Neuronal stem cell (in vitro differentiated cells): ENCODE results near the gene SMIM43.
"Not testable (repeated sequence)": the region's sequence is repeated elsewhere in the genome, so short reads cannot be mapped to it uniquely, and the experiment has no call there.

Experiments
- DNase-seq: peaks from one replicate; pipeline ENCODE4 v3.0.0-alpha.2; 2013; ENCODE audit warnings: low spot score
- H2AFZ ChIP-seq: one replicate; pipeline ENCODE4 v1.6.1; 2013; ENCODE audit warnings: mild to moderate bottlenecking, low read length, inconsistent platforms
- H2AK5ac ChIP-seq: 2 replicates; pipeline ENCODE4 v1.6.1; 2013; ENCODE audit warnings: low read depth, mild to moderate bottlenecking, inconsistent platforms, low read length, moderate library complexity, mixed read lengths
- H2BK120ac ChIP-seq: 2 replicates; pipeline ENCODE4 v1.6.1; 2013; ENCODE audit warnings: low read depth, mild to moderate bottlenecking, inconsistent platforms, low read length, moderate library complexity, mixed read lengths
- H2BK12ac ChIP-seq: one replicate; pipeline ENCODE4 v1.6.1; 2013; ENCODE audit warnings: low read length, inconsistent platforms
- H2BK15ac ChIP-seq: 2 replicates; pipeline ENCODE4 v1.6.1; 2013; ENCODE audit warnings: mild to moderate bottlenecking, low read length, inconsistent platforms, mixed read lengths
- H2BK5ac ChIP-seq: one replicate; pipeline ENCODE4 v1.6.1; 2013; ENCODE audit warnings: inconsistent platforms, mild to moderate bottlenecking, low read length, moderate library complexity
- H3K14ac ChIP-seq: one replicate; pipeline ENCODE4 v1.6.1; 2013; ENCODE audit warnings: low read length, inconsistent platforms
- H3K18ac ChIP-seq: 2 replicates; pipeline ENCODE4 v1.6.1; 2013; ENCODE audit warnings: low read length, inconsistent platforms
- H3K23ac ChIP-seq: 2 replicates; pipeline ENCODE4 v1.6.1; 2013; ENCODE audit warnings: low read depth, mild to moderate bottlenecking, mixed read lengths, low read length, inconsistent platforms; ENCODE audit not compliant: poor library complexity
- H3K27ac ChIP-seq: replicated peaks from 3 replicates; pipeline ENCODE4 v1.5.1; 2013; ENCODE audit warnings: low read length, inconsistent platforms
- H3K27me3 ChIP-seq, 3 experiments: 2 replicates each; pipeline ENCODE4 v1.6.1; 2013; ENCODE audit warnings: low read length in 3 of 3, mild to moderate bottlenecking in 2 of 3, inconsistent platforms in 1 of 3, low read depth in 1 of 3, mixed read lengths in 1 of 3, moderate library complexity in 1 of 3; ENCODE audit not compliant: control insufficient read depth in 3 of 3, insufficient read depth in 3 of 3
- H3K36me3 ChIP-seq, 2 donors: replicated peaks in 1 of 2; 2 replicates each; pipeline ENCODE4 v1.6.1; 2013; ENCODE audit warnings: low read length in 2 of 2; ENCODE audit not compliant: control insufficient read depth in 2 of 2, insufficient read depth in 2 of 2
- H3K4ac ChIP-seq: 2 replicates; pipeline ENCODE4 v1.6.1; 2013; ENCODE audit warnings: inconsistent platforms, mild to moderate bottlenecking, low read length, moderate library complexity
- H3K4me1 ChIP-seq, 2 donors: 1 replicate in 1 of 2; 2 replicates in 1 of 2; pipeline ENCODE4 v1.6.1; 2013; ENCODE audit warnings: low read length in 2 of 2, low read depth in 1 of 2; ENCODE audit not compliant: control insufficient read depth in 2 of 2, insufficient read depth in 1 of 2
- H3K4me2 ChIP-seq: one replicate; pipeline ENCODE4 v1.6.1; 2013; ENCODE audit warnings: mild to moderate bottlenecking, low read length, inconsistent platforms; ENCODE audit not compliant: insufficient read depth, poor library complexity, severe bottlenecking
- H3K4me3 ChIP-seq, 2 donors: 2 replicates each; pipeline ENCODE4 v1.5.1; 2013; ENCODE audit warnings: low read length in 2 of 2, mild to moderate bottlenecking in 2 of 2, inconsistent platforms in 1 of 2, moderate library complexity in 1 of 2
- H3K79me1 ChIP-seq: one replicate; pipeline ENCODE4 v1.6.1; 2013; ENCODE audit warnings: low read depth, mild to moderate bottlenecking, inconsistent platforms, low read length, moderate library complexity
- H3K9ac ChIP-seq: one replicate; pipeline ENCODE4 v1.6.1; 2013; ENCODE audit warnings: mild to moderate bottlenecking, low read depth, low read length, inconsistent platforms; ENCODE audit not compliant: poor library complexity
- H3K9me3 ChIP-seq, 2 donors: replicated peaks in 1 of 2; 2 replicates each; pipeline versions ENCODE3 to v1.6.1; 2013; ENCODE audit warnings: low read length in 2 of 2, mild to moderate bottlenecking in 2 of 2, inconsistent platforms in 1 of 2, low read depth in 1 of 2, mixed read lengths in 1 of 2, moderate library complexity in 1 of 2; ENCODE audit not compliant: control insufficient read depth in 2 of 2, insufficient read depth in 1 of 2
- H4K8ac ChIP-seq: one replicate; pipeline ENCODE4 v1.6.1; 2013; ENCODE audit warnings: low read depth, mild to moderate bottlenecking, inconsistent platforms, low read length, moderate library complexity
- H4K91ac ChIP-seq: one replicate; pipeline ENCODE4 v1.6.1; 2013; ENCODE audit warnings: low read length, low read depth, mild to moderate bottlenecking, inconsistent platforms; ENCODE audit not compliant: poor library complexity
- WGBS, 2 donors: extraction: QIAGEN DNeasy Blood & Tissue Kit; methylation state at CpG; one replicate each; pipeline ENCODE4 v1.1.7; 2013; ENCODE audit warnings: missing lambda C conversion rate in 2 of 2, mixed read lengths in 1 of 2; ENCODE audit not compliant: insufficient read length in 2 of 2, insufficient replicate concordance in 1 of 2; ENCODE audit errors: extremely low coverage in 2 of 2; 5-methylcytosine and 5-hydroxymethylcytosine counted together

Gene SMIM43

DNA sequence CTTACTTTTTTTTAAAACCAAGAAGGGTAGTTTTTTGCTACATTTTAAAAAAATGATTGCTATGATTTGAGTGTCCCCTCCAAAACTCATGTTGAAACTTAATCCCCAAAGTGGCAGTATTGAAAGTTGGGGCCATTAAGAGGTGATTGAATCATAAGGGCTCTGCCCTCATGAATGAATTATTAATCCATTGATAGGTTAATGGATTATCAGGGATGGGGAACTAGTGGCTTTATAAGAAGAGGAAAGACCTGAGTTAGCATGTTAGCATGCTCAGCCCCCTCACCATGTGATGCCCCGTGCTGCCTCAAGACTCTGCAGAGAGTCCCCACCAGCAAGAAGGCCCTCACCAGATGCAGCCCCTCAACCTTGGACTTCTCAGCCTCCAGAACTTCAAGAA is 31.0 kb downstream of the SMIM43 start:
- H3K18ac ChIP-seq, result no peak overlapping the region
- H2BK120ac ChIP-seq, result no peak overlapping the region
- no peaks in the 10 kb centered on the region for H3K36me3 ChIP-seq
- no peak overlapping the region for H4K91ac ChIP-seq
- DNase-seq, result no peak
- H3K14ac ChIP-seq, result no peak overlapping the region
- H2BK5ac ChIP-seq, result no peak overlapping the region
- no peak overlapping the region for H2AK5ac ChIP-seq
- H2AFZ ChIP-seq, result no peak overlapping the region
- no peak overlapping the region for H3K23ac ChIP-seq
- H3K27ac ChIP-seq, result no peak overlapping the region
- H3K9ac ChIP-seq, result no peak overlapping the region
- H3K27me3 ChIP-seq, result no peaks in the 10 kb centered on the region
- H3K4ac ChIP-seq, result no peak overlapping the region
- no peak overlapping the region for H3K4me3 ChIP-seq
- H3K4me2 ChIP-seq, result no peak overlapping the region
- no CpG with 5 or more reads among the region's 1 CpG for WGBS, 2 donors
- H4K8ac ChIP-seq, result no peak overlapping the region
- no peaks in the 10 kb centered on the region for H3K9me3 ChIP-seq
- H2BK12ac ChIP-seq, result no peak overlapping the region
- no peaks in the 10 kb centered on the region for H3K4me1 ChIP-seq
- no peak overlapping the region for H2BK15ac ChIP-seq
- H3K79me1 ChIP-seq, result no peaks in the 10 kb centered on the region

- not testable (repeated sequence) for H3K23ac ChIP-seq, H4K91ac ChIP-seq, H3K79me1 ChIP-seq, H3K36me3 ChIP-seq, H2AFZ ChIP-seq, DNase-seq, H3K4me1 ChIP-seq, H3K4me2 ChIP-seq, H3K4me3 ChIP-seq, H4K8ac ChIP-seq, H3K4ac ChIP-seq, H2AK5ac ChIP-seq, H2BK12ac ChIP-seq, H2BK5ac ChIP-seq, H3K9me3 ChIP-seq, H3K27ac ChIP-seq, H3K27me3 ChIP-seq, H3K9ac ChIP-seq, H3K14ac ChIP-seq, H3K18ac ChIP-seq, H2BK15ac ChIP-seq, H2BK120ac ChIP-seq
- no CpG with 5 or more reads among the region's 2 CpGs for WGBS, 2 donors
Measured at GRCh38 chr4:121729753-121730152, 35.2 kb downstream of the SMIM43 start.

DNA sequence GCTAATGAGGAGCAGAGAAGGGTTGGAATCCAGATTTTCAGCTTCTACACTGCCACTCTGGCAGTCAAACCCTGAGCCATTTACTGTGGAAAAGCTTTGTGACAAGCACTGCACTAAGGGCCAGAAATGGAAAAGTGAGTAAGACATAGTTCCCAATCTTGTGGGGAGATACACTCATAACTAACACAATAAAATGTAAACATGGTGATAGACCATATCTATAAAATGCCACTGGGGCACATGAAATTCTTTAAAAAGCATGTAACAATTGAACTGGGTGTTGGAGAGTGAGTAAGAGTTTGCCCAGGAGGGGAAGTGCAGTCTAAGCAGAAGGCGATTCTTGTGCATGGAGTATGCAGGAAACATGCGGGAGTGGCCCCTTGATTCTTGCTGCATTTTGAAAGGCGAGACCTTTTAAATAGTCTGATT is 36.2 kb downstream of the SMIM43 start:
- no peak for DNase-seq
- H2BK15ac ChIP-seq, result no peak overlapping the region
- H3K4me3 ChIP-seq, result no peak overlapping the region
- no peak overlapping the region for H2BK5ac ChIP-seq
- H2AK5ac ChIP-seq, result no peak overlapping the region
- H3K18ac ChIP-seq, result no peak overlapping the region
- no peaks in the 10 kb centered on the region for H3K4me1 ChIP-seq
- H2BK120ac ChIP-seq, result no peak overlapping the region
- no peak overlapping the region for H3K27ac ChIP-seq
- no CpG with 5 or more reads among the region's 3 CpGs for WGBS, 2 donors
- no peak overlapping the region for H3K23ac ChIP-seq
- no peak overlapping the region for H3K4me2 ChIP-seq
- no peak overlapping the region for H3K14ac ChIP-seq
- no peak overlapping the region for H3K9ac ChIP-seq
- no peak overlapping the region for H2AFZ ChIP-seq
- no peaks in the 10 kb centered on the region for H3K9me3 ChIP-seq
- no peak overlapping the region for H3K4ac ChIP-seq
- H2BK12ac ChIP-seq, result no peak overlapping the region
- no peak overlapping the region for H4K8ac ChIP-seq
- H3K36me3 ChIP-seq, result no peaks in the 10 kb centered on the region
- H3K27me3 ChIP-seq, result no peaks in the 10 kb centered on the region
- no peak overlapping the region for H4K91ac ChIP-seq
- H3K79me1 ChIP-seq, result no peaks in the 10 kb centered on the region

DNA sequence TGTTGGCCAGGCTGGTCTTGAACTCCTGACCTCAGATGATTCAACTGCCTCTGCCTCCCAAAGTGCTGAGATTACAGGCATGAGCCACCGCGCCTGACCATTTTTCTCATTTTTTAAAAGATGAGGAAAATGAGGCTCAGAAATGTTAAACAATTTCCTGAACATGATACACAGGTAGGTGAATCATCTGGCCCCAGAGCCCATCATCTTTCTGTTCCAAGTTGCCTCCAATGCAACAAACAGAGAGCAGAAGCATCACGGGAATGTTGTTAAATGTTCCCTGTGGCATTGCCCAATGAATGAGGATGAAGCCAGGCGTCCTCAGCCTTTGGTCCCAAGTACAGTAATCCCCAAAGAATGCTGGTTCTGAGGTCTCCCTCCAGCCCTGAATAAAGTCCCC is 36.9 kb downstream of the SMIM43 start:
- no peak overlapping the region for H3K23ac ChIP-seq
- H3K14ac ChIP-seq, result no peak overlapping the region
- no peak overlapping the region for H2AFZ ChIP-seq
- H3K18ac ChIP-seq, result no peak overlapping the region
- no peaks in the 10 kb centered on the region for H3K36me3 ChIP-seq
- no peak overlapping the region for H3K4ac ChIP-seq
- WGBS, 2 donors, result no CpG with 5 or more reads among the region's 4 CpGs
- H3K9ac ChIP-seq, result no peak overlapping the region
- H4K8ac ChIP-seq, result no peak overlapping the region
- no peaks in the 10 kb centered on the region for H3K9me3 ChIP-seq
- no peak overlapping the region for H2AK5ac ChIP-seq
- no peak overlapping the region for H3K27ac ChIP-seq
- H3K79me1 ChIP-seq, result no peaks in the 10 kb centered on the region
- no peak overlapping the region for H3K4me2 ChIP-seq
- H3K27me3 ChIP-seq, result no peaks in the 10 kb centered on the region
- no peak overlapping the region for H4K91ac ChIP-seq
- no peak for DNase-seq
- no peaks in the 10 kb centered on the region for H3K4me1 ChIP-seq
- H2BK120ac ChIP-seq, result no peak overlapping the region
- no peak overlapping the region for H2BK5ac ChIP-seq
- no peak overlapping the region for H3K4me3 ChIP-seq
- no peak overlapping the region for H2BK15ac ChIP-seq
- H2BK12ac ChIP-seq, result no peak overlapping the region
